GM19240 (cell line): ENCODE results near the gene FXYD2.
A peak's percentile ranks its signal among the peaks of the same experiment; 100 is the strongest.
"Not testable (repeated sequence)": the region's sequence is repeated elsewhere in the genome, so short reads cannot be mapped to it uniquely, and the experiment has no call there.

Source experiments
- DNase-seq: peaks from one replicate; pipeline ENCODE4 v3.0.0; 2011; ENCODE audit warnings: low spot score; ENCODE audit not compliant: insufficient read length

Gene FXYD2

DNA sequence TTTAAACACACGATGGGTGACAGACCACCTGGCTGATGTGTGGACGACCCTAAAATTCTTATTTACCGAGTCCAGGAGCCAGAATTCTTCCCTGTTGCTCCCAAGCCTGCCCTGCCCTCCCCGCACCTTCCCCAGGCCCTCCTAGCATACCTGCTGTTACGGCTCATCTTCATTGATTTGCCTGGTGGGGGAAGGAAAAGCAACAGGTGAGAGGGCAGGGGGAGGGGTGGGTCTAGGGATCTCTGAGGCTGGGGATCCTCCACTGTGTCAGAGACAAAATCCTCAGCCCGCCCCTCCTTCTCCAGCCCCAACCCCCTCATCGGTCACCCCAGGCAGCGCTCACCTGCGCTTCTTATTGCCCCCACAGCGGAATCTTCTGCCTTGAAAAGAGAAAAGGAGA is 4.0 kb downstream of the FXYD2 start:
- no peak for DNase-seq

DNA sequence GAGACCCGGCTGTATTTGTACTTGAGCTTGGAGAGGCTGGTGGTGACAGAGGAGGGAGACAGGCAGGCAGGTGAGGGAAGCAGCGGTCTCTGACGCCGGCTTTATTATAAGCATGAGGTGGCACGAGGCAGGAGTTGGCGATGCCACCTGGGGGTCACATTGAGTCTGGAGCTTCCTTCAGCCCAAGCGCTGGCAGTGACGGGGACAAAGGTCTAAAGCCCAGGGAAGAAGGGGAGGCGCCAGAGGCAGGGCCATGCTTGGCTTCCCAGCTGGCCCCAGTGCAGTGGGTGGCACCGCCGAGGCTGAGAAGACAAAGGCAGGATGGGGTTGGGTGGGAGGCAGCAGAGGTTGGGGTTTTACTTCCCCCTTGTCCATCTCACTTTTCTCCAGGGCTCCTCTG is 4.5 kb downstream of the FXYD2 start:
- DNase-seq: no peak

- DNase-seq: no peak
Measured at GRCh38 chr11:117819096-117820040, 5.2 kb downstream of the FXYD2 start.

GRCh38 chr11:117818041-117818873 is 6.3 kb downstream of the FXYD2 start:
- DNase-seq: peak; percentile 36

DNA sequence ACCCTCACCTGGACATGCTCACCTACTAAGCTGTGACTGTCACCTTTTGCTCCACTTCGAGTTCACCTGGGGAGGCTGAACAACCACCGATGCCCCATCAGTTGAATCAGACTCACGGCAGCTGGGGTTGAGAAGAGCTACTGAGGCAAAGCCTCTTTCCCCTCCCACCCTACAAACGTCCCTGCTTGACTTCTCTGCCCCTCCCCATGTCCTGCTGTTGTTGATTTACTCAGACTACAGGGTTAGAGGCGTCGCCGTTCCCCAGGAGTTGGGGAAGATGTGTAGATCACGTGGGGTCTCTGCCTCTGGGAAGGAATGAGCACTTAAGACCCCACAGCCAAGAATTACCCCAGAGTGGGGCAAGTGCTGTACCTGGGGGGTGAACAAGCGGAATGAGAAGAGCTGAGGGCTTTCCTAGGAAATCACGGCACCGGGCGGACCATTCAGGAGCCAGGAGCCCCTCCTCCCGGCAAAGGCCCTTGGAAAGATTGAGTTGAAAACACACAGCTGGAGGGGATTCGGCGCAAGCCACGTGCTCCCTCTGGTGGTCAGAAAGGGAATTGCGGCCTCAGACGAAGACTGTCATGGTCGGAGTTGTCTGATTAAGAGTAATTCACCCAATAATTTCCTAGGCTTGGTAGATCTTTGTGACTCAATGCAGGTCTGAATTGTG is 7.0 kb downstream of the FXYD2 start:
- DNase-seq: peak; percentile 64

- no peak for DNase-seq
Measured at GRCh38 chr11:117816846-117817367, 7.6 kb downstream of the FXYD2 start.

DNA sequence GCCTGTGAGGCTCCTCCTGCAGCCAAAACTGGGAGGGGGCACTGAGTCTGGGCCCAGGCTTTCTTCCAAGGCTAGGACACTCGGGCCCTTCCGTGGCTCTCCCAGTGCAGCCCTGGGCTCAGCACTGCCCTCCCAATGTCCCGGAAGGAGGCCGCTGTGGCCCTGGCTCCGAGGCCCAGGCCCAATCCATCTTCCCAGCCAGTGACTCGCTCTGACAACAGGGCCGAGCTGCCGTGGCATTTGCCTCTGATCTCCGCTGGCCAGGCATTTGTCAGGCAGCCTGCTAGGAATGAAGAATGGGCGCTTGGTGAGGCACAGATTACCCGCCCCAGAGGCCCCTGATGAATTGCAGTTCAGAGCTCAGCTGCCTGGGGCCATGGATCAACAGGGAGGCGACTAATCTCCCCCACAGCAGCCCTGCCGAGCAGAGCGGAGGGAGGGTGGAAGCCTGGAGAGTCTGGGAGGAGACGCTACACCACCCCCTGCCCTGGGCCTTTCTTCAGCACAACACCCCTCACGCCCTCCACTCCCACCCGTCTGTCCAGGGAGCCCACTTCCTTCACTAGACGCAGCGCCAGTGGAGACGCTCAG is 8.3 kb downstream of the FXYD2 start:
- DNase-seq: no peak

DNA sequence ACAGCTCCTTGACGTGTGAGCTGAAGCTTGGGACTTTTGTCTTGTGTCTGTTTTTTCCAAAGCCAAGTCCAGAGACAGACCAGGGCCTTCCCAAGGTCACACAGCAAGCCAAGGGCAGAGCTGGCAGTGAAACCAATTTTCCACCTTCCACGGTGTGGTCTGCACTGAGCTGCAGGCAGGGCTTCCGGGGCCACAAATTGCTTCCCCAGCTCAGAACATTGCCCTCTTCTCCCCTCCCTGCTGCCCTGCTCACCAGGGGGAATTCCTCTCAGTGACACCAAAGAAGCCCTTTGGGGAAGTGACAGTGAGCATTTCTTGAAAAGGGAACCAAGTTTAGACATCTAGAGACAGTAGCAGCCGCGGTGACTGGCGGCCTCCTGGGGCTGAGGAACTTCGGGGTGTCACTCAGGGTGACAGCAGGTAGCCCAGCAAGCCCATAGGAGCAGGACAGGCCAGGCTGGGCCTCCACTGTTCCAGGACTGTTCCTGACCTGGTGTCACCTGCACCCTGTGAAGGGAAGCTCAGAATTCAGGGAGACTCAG is 9.2 kb downstream of the FXYD2 start:
- DNase-seq: peak; percentile 48

DNA sequence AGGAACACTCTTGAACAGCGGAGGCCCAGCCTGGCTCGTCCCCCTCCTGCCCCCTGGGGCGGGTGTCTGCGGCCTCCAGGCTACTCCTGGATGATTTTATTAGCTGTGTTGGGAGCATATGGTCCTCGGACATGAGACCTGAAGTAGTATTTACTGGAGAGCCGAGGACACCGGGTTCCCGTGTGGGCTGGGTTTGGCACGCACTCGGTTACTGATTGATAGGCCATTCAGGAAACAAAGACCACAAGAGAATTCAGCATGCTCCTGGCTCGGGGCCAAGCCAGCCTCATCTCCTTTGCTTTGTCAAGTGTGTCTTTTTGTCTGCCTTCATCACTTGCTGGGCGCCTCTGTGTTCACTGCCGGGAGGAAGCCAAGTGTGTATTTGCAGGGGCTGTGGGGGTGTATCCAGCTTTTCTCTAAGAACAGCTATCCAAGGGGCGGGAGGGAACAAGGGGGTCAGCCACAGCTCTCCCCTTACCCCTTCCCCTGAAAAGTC is 9.7 kb downstream of the FXYD2 start:
- DNase-seq: no peak

DNA sequence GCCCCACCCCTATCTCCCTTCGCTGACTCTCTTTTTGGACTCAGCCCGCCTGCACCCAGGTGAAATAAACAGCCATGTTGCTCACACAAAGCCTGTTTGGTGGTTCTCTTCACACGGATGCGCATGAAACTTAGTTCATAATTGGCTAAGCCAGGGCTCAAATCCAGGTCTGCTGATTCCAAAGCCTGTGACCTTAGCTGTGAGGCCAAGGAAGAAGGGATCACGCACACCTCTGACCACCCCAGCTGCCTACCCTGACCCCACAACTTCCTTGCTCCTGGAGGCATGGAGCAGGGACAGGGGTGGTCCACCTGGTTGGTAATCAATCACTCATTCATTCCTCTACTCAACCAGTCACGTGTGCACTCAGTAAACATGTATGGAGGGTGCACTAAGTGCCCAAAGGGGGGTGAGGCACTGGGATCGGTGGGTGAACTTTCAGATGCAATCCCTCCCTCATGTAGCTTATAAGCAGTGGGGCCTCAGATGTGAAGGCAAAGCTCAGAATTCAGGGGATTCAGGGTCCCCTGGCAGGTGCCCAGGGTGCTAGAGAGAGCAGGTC is 10.3 kb downstream of the FXYD2 start:
- DNase-seq: no peak

DNA sequence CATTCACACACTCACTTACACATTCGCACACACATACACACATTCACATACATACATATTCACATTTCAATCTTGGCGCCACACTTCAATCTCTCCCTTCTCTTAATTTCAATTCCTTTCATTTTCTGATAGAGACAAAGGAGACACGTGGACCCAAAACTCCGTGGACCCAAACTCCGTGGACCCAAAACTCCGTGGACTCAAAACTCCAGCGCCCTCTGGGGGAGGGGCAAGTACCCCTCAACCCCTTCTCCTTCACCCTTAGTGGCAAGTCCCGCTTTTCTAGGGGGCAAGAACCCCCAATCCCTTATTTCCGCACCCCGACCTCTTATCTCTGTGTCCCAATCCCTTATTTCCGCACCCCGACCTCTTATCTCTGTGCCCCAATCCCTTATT is 14.5 kb downstream of the FXYD2 start:
- not testable (repeated sequence) for DNase-seq

DNA sequence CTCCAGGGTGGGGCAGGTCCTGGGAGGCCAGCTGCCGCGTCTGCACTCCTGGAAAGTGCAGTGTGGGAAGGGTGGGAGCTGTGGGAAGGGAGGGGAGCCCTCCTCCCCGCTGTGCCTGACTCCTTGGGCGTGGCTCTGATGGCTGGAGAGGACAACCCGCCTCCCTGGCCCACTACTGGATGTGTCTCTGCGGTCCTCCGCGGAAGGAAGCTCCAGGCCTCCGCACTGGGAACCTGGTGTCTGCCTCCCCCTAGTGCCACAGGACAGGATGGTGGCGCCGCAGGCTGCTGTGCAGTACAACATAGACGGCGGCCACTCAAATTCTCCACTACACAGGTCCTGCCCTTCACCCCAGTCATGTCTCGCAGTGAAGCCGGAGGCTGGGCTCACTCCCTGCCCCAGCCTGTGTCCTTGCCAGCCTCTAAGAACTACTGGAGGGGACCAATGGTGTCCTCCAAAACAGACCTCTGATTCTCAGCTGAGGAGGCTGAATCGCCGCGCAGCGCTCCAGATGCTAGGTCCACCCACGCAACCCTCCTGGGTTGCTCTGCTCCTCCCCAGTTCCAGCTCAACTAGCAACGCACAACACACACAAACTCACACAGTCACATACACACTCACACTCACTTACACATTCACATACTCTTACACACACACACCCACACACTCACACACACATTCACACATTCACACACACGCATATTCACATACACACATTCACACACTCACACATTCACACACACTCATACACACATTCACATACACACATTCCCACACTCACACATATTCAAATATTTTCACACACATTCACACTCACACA is 15.1 kb downstream of the FXYD2 start:
- no peak for DNase-seq

DNA sequence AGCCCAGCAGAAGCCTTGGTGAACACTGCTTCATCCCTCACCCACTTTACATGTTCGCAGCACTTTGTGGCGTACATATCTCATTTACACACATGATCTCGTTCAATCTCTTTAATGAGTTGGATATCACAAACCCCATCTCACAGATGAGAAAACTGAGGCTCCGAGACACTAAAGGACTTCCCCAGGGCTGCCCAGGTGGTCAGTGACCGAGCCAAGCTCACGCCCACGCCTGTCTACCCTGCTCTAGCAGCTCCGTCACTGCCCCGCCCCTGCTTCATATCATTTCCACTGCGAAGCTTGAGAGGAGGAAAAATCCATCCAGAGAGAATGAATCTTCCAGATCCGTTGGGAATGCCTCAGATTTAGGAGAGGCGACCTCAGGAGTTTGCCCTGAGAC is 15.8 kb downstream of the FXYD2 start:
- no peak for DNase-seq

DNA sequence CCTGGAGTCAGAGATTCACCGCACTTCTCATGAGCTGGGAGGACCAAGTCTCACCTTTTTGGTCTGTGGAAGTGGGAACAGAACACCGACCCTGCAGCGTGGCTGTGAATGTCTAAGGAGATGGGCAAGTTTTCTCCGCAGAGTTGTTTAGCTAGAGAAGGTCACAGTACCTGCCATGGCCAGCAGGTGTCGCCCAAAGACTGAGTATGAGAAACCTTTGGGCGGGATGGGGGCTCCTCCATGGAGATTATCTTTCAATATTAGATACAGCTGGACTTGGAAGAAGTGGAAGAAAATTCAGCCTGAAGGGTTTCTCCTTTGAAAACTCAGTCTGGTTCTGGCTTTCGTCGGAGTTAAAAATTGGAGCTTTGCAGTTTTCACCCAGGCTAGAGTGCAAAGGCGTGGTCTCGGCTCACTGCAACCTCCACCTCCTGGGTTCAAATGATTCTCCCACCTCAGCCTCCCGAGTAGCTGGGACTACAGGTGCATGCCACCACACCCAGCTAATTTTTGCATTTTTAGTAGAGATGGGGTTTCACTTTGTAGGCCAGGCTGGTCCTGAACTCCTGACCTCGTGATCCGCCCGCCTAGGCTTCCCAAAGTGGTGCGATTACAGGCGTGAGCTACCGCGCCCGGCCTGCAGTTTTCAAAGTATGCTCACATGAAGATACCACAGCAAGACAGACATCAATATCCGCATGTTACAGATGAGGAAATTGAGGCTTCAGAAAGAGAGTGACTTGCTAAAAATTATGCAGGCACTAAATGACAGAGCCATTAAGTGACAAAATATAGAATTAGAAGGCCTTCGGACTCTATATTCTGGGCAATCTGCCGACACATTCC is 16.8 kb downstream of the FXYD2 start:
- DNase-seq: no peak

- no peak for DNase-seq
Measured at GRCh38 chr11:117806846-117807245, 17.7 kb downstream of the FXYD2 start.

DNA sequence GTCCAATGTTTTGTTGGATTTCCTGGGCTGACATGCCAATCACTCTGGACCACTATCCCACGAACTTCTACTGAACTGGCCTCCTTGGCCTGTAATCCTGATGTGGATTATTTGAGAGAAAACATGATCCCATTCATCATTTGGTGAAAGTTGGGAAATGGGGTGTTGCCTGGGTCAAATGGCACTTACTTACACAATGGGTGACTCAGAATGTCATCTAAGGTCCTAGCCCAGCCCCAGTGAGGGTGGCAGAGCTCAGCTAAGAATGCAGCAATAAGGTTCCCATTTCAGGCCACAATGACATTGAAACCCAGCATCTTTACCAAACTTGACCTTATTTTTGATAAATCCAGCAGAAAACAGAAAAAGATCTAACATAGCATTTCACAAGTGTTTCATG is 19.5 kb downstream of the FXYD2 start:
- DNase-seq: no peak

DNA sequence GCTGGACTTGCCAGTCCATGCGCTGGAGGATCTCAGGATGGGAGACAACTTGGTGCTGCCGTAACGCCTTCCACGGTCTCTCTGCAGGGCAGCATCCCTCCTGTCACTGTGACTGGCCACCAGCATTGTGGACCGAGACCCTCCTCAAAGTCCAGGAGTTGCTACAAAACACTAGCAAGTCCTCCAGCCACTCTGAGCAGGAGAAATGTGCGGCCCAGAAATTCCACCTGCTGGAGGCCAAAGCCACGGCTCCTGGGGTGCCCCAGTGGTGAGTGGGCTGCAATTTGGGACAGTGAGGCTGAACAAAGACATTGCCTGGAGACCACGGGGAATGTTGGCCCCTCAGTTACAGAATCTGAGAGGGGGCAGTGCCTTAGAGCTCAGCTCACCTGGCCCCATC is 20.6 kb downstream of the FXYD2 start:
- DNase-seq: no peak

GRCh38 chr11:117799634-117800033 is 24.9 kb downstream of the FXYD2 start:
- DNase-seq: no peak
